HG02571 (cell line): Measurements from ENCODE around the gene OGFOD1.
A peak's percentile ranks its signal among the peaks of the same experiment; 100 is the strongest.
"Not testable (repeated sequence)": the region's sequence is repeated elsewhere in the genome, so short reads cannot be mapped to it uniquely, and the experiment has no call there.

Experiments
- ATAC-seq: cut with Tn5 transposase; IDR thresholded peaks from one replicate; pipeline ENCODE4 v1.9.1; 2021; ENCODE audit warnings: mild to moderate bottlenecking, moderate library complexity; ENCODE audit not compliant: unreplicated experiment

Gene OGFOD1

DNA sequence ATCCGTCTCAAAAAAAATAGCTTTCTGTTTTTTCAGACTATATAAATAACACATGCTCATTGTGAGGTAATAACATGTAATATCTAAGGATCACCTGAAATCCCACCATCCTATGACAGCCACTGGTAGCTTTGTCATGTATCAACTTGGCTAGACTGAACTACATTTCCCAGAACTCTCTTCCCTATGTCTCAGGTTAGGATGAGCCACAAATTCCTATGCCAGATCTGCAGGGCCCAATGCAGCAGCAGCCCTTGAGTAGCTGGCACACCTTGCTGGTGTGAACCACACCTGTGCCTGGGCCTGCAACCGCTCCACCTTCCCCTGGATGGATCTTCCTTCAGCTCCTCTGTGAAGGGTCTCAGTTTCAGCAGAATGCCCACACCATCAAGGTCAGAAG, 28.1 kb downstream of the OGFOD1 start:
- ATAC-seq, result no peak

DNA sequence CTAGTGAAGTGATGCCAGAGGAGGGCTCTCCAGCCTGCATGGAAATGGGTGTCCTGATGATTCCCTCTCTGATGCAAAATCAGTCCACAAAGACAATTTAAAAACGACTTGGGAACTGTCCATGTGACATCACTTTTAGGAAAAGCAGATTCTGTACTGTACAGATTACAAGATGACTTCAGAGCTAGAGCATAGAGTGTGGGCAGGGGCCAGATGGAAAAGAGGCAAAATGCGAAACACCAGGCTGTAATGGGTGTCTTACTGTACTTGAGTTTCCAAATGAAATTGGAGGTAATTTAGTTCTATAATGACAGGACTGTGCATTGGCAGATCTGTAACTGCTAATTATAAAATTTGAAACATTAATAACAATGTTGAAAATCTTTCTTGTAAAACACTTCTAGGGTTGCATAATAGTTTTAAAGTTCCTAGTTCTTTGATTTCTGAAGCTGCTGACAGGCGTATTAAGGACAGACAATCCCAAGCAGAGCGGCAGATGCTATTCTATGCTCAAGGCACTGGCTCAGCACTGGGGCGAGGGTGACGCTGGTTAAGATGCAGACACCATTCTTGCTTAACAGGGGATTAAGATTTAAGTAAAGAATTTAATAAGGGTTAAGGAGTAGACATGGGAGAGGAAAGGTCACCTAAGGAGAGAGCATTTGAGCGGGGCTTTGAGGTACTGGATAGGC, 29.6 kb downstream of the OGFOD1 start:
- ATAC-seq, result no peak

GRCh38 chr16:56481468-56482122, 30.2 kb downstream of the OGFOD1 start:
- no peak for ATAC-seq

GRCh38 chr16:56482683-56483236, 31.4 kb downstream of the OGFOD1 start:
- ATAC-seq, result no peak

GRCh38 chr16:56483394-56483793, 32.0 kb downstream of the OGFOD1 start:
- ATAC-seq, result no peak

DNA sequence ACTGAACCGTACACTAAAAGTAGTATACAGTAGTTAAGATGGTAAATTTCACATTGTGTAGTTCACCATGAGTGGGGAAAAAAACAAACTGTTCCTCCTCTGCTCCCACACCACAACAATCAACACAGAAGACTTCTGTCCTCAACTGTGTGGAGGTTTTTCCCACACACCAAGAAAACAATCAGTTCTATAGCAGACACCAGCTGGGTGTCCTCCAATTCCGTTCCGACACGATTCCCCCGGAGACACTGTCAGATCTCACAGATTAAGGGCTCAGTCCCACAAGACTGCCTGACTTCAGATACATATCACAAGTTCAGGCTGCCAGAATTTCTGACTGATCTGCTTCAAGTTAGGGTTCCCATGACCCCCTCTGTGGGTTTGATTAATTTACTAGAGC, 36.7 kb downstream of the OGFOD1 start:
- no peak for ATAC-seq

DNA sequence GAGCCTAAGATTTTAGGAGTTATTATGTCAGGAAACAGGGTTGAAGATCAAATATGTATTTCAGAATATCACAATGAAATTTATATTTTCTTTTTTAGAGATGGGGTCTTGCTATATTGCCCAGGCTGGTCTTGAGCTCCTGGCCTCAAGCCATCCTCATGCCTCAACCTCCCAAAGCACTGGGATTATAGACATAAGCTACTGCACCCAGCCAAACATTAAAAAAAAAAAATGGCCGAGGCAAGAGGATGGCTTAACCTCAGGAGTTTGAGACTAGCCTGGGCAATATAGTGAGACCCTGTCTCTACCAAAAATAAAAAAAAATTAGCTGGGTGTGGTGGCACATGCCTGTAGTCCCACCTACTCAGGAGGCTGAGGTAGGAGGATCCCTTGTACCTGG, 37.5 kb downstream of the OGFOD1 start:
- not testable (repeated sequence) for ATAC-seq

DNA sequence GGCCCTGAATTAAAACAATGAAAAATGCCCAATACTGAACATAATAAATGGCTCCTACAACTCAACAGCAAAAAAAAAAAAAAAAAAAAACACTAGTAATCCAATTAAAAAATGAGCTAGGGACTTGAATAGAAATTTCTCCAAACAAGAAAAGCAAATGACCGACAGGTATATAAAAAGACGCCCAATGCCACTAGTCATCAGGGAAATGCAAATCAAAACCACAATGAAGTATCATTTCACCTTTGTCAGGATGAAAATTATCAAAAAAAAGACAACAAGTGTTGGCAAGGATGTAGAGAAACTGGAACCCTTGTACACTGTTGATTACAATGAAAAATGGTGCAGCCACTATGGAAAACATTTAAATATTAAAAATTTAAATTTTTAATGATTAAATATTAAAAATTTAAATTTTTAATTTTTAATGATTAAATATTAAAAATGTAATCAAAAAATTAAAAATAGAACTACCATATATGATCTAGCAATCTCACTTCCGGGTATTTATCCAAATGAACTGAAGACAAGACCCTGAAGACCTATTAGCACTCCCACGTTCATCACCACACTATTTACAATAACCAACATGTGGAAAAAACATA, 40.4 kb downstream of the OGFOD1 start:
- ATAC-seq, result no peak

GRCh38 chr16:56493126-56493525, 41.8 kb downstream of the OGFOD1 start:
- ATAC-seq, result no peak

- ATAC-seq, result no peak
Measured at GRCh38 chr16:56493815-56494214, 42.5 kb downstream of the OGFOD1 start.

- no peak for ATAC-seq
Measured at GRCh38 chr16:56505181-56505580, 53.8 kb downstream of the OGFOD1 start.

DNA sequence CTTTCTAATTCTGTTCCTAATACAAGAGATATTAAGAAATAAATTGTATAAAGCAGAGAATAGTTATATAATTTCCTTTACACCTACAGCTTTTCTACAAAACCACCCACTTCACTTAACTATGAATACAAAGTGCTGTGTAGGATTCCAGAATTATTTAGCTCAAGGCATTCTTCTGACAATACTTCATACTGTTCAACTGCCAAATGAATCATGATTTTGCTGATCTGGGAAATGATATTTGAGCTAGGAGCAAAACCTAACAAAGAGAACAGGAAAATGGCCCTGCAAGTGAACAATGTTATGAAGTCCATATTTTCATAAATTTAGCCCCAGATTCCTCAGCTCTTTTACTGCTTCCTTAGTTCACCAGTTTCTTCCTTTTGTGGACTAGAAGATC, 55.6 kb downstream of the OGFOD1 start:
- no peak for ATAC-seq

- no peak for ATAC-seq
Measured at GRCh38 chr16:56510544-56510943, 59.2 kb downstream of the OGFOD1 start.

GRCh38 chr16:56512025-56512424, 60.7 kb downstream of the OGFOD1 start:
- ATAC-seq, result no peak

- no peak for ATAC-seq
Measured at GRCh38 chr16:56513091-56513490, 61.7 kb downstream of the OGFOD1 start.

- no peak for ATAC-seq
Measured at GRCh38 chr16:56513972-56514371, 62.6 kb downstream of the OGFOD1 start.

DNA sequence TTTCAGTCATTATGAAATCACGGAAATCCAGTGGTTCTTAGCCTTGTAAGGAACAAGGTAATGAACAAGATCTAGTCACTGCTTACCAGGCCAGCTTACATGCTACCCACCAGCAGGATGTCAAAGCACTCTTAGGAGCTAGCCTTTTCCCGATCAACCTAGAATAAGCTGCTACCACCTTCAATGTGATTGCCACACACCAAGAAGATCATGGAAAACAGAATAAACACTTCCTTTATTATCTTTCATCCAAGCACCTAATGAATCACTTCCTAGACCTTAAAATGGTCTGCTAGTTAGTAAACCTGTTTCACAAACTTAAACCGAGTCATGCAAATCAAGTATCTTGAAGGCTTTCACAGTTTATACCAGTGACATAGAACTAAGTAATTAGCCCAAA, 63.5 kb downstream of the OGFOD1 start:
- no peak for ATAC-seq

DNA sequence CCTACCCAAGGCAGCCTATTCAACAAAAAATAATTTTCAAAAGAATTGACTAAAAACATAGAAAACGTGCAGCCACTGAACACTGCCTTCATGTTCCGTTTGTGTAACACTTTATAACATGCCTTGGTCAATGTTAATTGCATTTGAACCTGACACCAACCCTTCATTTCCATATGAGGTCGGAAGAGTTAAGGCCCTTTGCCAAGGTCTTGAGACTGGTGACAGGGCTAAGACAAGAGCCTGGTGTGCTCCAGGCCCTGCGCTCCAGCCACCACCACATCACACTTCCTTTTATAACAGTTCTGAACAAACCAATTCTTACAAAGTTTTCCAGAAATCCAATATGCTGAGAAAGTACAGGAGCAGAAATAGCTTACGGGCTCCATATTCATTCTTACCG, 64.3 kb downstream of the OGFOD1 start:
- ATAC-seq, result no peak

GRCh38 chr16:56517206-56517605, 65.9 kb downstream of the OGFOD1 start:
- ATAC-seq, result no peak

GRCh38 chr16:56518425-56518824, 67.1 kb downstream of the OGFOD1 start:
- ATAC-seq, result no peak

GRCh38 chr16:56519459-56520250, 68.3 kb downstream of the OGFOD1 start, which contains the start of gene BBS2:
TSS of gene BBS2 (minus strand) at chr16:56520024. CDS start at chr16:56519862, 162 bp downstream.
- ATAC-seq, result peak; percentile 84
